NB4 (cell line): ENCODE measurements around the gene KRTAP10-7.

Experiments used
- CTCF ChIP-seq: IDR thresholded peaks from one replicate; pipeline ENCODE4 v1.5.1; 2012; ENCODE audit warnings: low read depth, low read length
- MAX ChIP-seq: IDR thresholded peaks from 2 replicates; pipeline ENCODE4 v1.6.1; 2011; ENCODE audit warnings: low read depth, low read length
- MYC ChIP-seq: IDR thresholded peaks from 2 replicates; pipeline ENCODE4 v1.6.1; 2011; ENCODE audit warnings: low read depth, low read length
- POLR2A ChIP-seq: IDR thresholded peaks from 2 replicates; pipeline ENCODE4 v1.6.1; 2011; ENCODE audit warnings: mild to moderate bottlenecking; ENCODE audit not compliant: insufficient read length; ENCODE audit errors: extremely low read depth

GRCh38 chr21:44582055-44582454 lies 18.3 kb upstream of the KRTAP10-7 start:
- TF ChIP-seq CTCF, result no peak
- no peak for TF ChIP-seq POLR2A
- no peak for TF ChIP-seq MAX
- no peak for TF ChIP-seq MYC
